Aortic smooth muscle cell (primary cell): ENCODE measurements around the gene DLK2. TPM values are rescaled to one million over a fixed set of nuclear protein-coding genes. Genes with fewer than 3 reads are reported as not detected.

Experiments
- total RNA-seq: library from RNA; depleted of rRNA; stranded (reverse); fragments of >200 nt; gene quantifications from 2 replicates; pipeline ENCODE4 v1.2.3, GENCODE V29; 2014

The DLK2 gene, protein sequence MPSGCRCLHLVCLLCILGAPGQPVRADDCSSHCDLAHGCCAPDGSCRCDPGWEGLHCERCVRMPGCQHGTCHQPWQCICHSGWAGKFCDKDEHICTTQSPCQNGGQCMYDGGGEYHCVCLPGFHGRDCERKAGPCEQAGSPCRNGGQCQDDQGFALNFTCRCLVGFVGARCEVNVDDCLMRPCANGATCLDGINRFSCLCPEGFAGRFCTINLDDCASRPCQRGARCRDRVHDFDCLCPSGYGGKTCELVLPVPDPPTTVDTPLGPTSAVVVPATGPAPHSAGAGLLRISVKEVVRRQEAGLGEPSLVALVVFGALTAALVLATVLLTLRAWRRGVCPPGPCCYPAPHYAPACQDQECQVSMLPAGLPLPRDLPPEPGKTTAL
- 0.12 TPM in 1 of 2 replicates, not detected in the other for total RNA-seq

DNA sequence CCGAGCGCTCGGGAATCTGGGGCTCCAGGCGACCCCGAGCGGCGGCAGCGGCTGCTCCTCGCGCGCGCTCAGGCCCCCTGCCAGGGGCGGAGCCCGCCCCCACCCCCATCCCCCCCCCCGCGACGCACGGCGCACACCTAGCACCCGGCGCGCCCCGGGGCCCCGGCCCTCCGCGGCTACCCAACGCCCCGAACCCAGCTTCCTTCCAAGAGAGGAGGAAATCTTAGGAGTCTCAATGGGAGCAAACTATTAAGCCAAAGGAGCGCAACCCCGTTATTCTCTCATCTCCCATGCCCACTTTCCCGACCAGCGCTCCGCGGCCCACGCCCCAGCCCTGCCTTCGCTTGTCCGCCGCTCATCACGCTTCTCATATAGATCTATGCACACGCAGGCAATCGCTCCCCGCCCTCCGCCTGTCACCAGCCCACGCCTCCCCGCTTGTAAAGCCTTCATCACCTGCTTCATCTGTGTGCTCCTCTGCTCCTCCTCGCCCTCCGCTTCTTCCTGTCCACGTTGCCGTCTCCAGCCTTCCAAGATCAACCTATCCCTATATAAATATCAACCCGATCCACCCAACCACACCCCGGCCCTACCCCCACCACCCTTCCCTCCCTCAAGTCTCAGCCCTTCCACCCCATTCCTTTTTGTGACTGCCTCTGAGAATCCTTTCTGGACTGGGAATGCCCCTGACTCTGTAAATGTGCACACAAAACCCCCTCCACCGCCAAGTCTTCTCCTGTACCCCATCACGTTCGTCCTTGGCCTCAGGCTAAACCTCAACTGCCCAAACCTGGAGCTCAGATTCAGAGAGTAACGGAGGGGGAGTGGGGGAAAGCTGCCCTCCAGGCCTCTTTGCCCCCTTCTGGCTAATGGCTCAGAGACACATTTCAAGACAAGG is at the start of gene DLK2:
Gene DLK2, minus strand, starts transcription at position 18 of the 898 bp plus-strand sequence. CDS start 723 bp downstream, outside the sequence.

DNA sequence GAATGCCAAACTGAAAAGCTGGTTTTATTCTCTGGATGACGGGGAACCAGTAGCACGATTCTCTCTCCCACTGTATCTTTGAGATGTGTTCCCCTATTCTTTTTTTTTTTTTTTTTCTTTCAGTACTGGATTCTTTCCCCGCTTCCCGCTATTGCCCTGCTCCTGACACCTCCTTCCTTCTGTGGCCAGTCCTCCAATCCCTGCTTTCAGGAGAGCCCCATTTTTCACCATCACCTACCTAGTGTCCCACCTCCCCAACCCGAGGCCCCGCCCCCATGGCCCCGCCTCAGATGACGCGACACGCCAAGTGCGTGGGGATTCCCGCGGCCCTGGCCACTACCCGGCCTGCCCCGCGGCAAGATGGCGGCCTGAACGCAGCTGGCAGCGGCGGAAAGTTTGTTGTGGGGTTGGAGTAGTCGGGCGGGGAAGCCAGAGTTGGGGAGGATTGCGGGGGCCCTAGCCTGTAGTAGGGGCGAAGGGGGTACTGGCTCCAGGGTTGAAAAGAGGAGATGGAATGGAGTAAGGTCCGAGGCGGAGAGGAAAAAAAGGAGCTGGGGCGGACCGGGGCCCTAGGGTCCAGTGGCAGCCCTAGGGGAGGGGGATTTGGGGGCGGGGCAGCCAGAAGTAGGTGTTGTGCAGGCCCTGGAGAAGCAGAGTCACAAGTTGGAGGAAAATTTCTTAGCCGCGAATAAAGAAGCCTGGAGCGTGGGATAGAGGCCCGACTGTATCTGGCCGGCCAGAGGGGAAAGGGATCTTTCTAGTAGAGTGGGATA is 22.1 kb upstream of the DLK2 start, which contains the start of gene TJAP1:
Gene TJAP1, plus strand, starts transcription at position 336 of the 773 bp plus-strand sequence. CDS start 21,432 bp downstream, outside the sequence.

DNA sequence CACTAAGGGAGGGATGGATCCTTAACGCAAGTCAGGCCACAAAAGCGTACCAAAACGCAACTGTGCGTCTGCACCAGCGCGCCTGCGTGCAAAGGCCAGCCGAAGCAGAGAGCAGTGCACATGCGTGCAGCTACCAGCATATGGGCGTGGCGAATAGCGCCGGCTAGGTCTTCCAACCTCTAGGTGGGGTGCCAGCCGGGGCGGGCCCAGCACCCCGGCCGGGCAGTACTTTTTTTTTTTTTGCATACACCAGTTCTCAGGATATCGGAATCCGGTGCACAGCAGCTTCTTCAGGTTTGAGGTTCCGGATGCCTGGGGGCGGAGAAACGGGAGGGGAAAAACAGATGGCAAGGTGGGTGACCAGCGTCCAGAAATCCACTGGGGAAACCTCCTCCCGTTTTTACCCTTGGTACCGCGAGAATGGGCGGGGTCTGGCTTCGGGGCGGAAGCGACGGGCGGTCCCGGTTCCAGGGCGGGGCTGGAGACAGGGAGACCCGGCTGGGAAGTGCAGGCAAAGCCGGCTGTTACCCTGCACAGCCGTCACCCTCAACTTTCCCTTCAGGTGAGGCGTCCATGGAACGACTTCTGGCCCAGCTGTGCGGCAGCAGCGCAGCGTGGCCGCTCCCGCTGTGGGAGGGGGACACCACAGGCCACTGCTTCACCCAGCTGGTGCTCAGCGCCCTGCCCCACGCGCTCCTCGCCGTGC is 27.8 kb downstream of the DLK2 start, which contains the start of gene ABCC10:
Gene ABCC10, plus strand, starts transcription at position 136 of the 706 bp plus-strand sequence. Its CDS starts 438 bp downstream, at position 574.

Other genes with a start within 250 kb of the DLK2 start
- 42.3 and 45.3 TPM in 2 replicates for gene DNPH1, start 226.1 kb downstream of the DLK2 start, total RNA-seq
- gene TTBK1, start 212.1 kb downstream of the DLK2 start, total RNA-seq, result under 0.01 TPM in 2 replicates
- not detected in 2 replicates for gene SLC22A7, start 157.3 kb downstream of the DLK2 start, total RNA-seq
- gene CRIP3, start 146.7 kb downstream of the DLK2 start, total RNA-seq, result 0.13 and 0.19 TPM in 2 replicates
- 5.5 and 6.8 TPM in 2 replicates for gene ZNF318, start 85.9 kb downstream of the DLK2 start, total RNA-seq
- gene ABCC10, start 28.0 kb downstream of the DLK2 start, total RNA-seq, result 20.3 and 23.0 TPM in 2 replicates
- 10.7 and 11.4 TPM in 2 replicates for gene TJAP1, start 22.0 kb upstream of the DLK2 start, total RNA-seq
- 0.79 and 0.81 TPM in 2 replicates for gene LRRC73, start 54.8 kb upstream of the DLK2 start, total RNA-seq
- gene YIPF3, start 61.4 kb upstream of the DLK2 start, total RNA-seq, result 111 and 132 TPM in 2 replicates
- gene POLR1C, start 61.5 kb upstream of the DLK2 start, total RNA-seq, result 20.0 and 26.4 TPM in 2 replicates
- gene XPO5, start 120.5 kb upstream of the DLK2 start, total RNA-seq, result 12.7 and 19.7 TPM in 2 replicates
- 17.0 and 18.4 TPM in 2 replicates for gene POLH, start 120.6 kb upstream of the DLK2 start, total RNA-seq
- 46.4 and 47.8 TPM in 2 replicates for gene GTPBP2, start 173.7 kb upstream of the DLK2 start, total RNA-seq
- 15.4 and 18.1 TPM in 2 replicates for gene MAD2L1BP, start 180.3 kb upstream of the DLK2 start, total RNA-seq
- gene RSPH9, start 189.5 kb upstream of the DLK2 start, total RNA-seq, result 0.40 and 0.44 TPM in 2 replicates
- 39.5 and 42.5 TPM in 2 replicates for gene MRPS18A, start 232.2 kb upstream of the DLK2 start, total RNA-seq